IMR-90 (cell line): Measurements from ENCODE around the gene DDN. TPM values are rescaled to one million over a fixed set of nuclear protein-coding genes. Genes with fewer than 3 reads are reported as not detected.

Experiments used
- ATAC-seq: fragments of 200-7000 bp; cut with Tn5 transposase; 2 replicates; pipeline ENCODE4 v1.9.1; 2020; ENCODE audit warnings: low read depth, mild to moderate bottlenecking, moderate library complexity
- BruUV-seq: library from RNA; stranded (reverse); fragments of 400-500 nt; replicated peaks from 2 replicates; lab custom pipeline; 2021; lab: Mats Ljungman, UMichigan
- CTCF ChIA-PET: fragments of 300-600 bp; formaldehyde crosslinking; extraction: SDS; loops from one replicate; lab custom pipeline; 2021; ENCODE audit warnings: antibody characterized with exemption; lab: Yijun Ruan, JAX
- POLR2A ChIA-PET: fragments of 300-600 bp; sonication (Branson Sonifier 250); formaldehyde crosslinking; loops from one replicate; lab custom pipeline; 2022; ENCODE audit warnings: antibody characterized with exemption; ENCODE audit not compliant: unreplicated experiment; lab: Charles Lee
- DNase-seq: peaks from one replicate; pipeline ENCODE4 v3.0.0; 2013
- H2AFZ ChIP-seq: replicated peaks from 2 replicates; pipeline ENCODE3; 2013; ENCODE audit warnings: low read length, mild to moderate bottlenecking; ENCODE audit not compliant: poor library complexity
- H2AK5ac ChIP-seq: 2 replicates; pipeline ENCODE4 v1.6.1; 2013; ENCODE audit warnings: low read depth, low read length, inconsistent platforms
- H2AK9ac ChIP-seq: replicated peaks from 2 replicates; pipeline ENCODE3; 2013; ENCODE audit warnings: mild to moderate bottlenecking, low read depth, low read length, moderate library complexity; ENCODE audit not compliant: poor library complexity
- H2BK120ac ChIP-seq: 2 replicates; pipeline ENCODE4 v1.6.1; 2013; ENCODE audit warnings: low read depth, low read length, inconsistent platforms
- H2BK15ac ChIP-seq: 3 replicates; pipeline ENCODE4 v1.6.1; 2013; ENCODE audit warnings: low read depth, low read length, inconsistent platforms
- H2BK20ac ChIP-seq: 2 replicates; pipeline ENCODE4 v1.6.1; 2013; ENCODE audit warnings: low read depth, mild to moderate bottlenecking, inconsistent platforms, low read length, moderate library complexity
- H2BK5ac ChIP-seq: 2 replicates; pipeline ENCODE4 v1.6.1; 2013; ENCODE audit warnings: mild to moderate bottlenecking, low read depth, low read length, inconsistent platforms; ENCODE audit not compliant: poor library complexity, severe bottlenecking
- H3K14ac ChIP-seq: replicated peaks from 2 replicates; pipeline ENCODE4 v1.6.1; 2013; ENCODE audit warnings: low read depth, low read length, inconsistent platforms
- H3K18ac ChIP-seq: 2 replicates; pipeline ENCODE4 v1.6.1; 2013; ENCODE audit warnings: low read depth, low read length, control low read depth
- H3K23ac ChIP-seq: 2 replicates; pipeline ENCODE4 v1.6.1; 2013; ENCODE audit warnings: low read depth, low read length, inconsistent platforms
- H3K27ac ChIP-seq: 2 replicates; pipeline ENCODE4 v1.5.1; 2013; ENCODE audit warnings: mild to moderate bottlenecking, control low read depth, low read length; ENCODE audit not compliant: insufficient read depth
- H3K27me3 ChIP-seq: 2 replicates; pipeline ENCODE4 v1.6.1; 2013; ENCODE audit warnings: low read length; ENCODE audit not compliant: control insufficient read depth, insufficient read depth
- H3K36me3 ChIP-seq: 2 replicates; pipeline ENCODE4 v1.6.1; 2013; ENCODE audit warnings: low read length, mixed read lengths; ENCODE audit not compliant: control insufficient read depth, insufficient read depth
- H3K4ac ChIP-seq: 2 replicates; pipeline ENCODE4 v1.6.1; 2013; ENCODE audit warnings: low read depth, low read length, inconsistent platforms
- H3K4me1 ChIP-seq: 2 replicates; pipeline ENCODE4 v1.6.1; 2013; ENCODE audit warnings: low read length, mixed read lengths; ENCODE audit not compliant: control insufficient read depth, insufficient read depth
- H3K4me2 ChIP-seq: 2 replicates; pipeline ENCODE4 v1.6.1; 2013; ENCODE audit warnings: low read depth, mild to moderate bottlenecking, control low read depth, low read length, moderate library complexity
- H3K4me3 ChIP-seq: 2 replicates; pipeline ENCODE4 v1.5.1; 2013; ENCODE audit warnings: low read depth, mild to moderate bottlenecking, control low read depth, low read length, moderate library complexity; ENCODE audit not compliant: insufficient read depth
- H3K56ac ChIP-seq: 2 replicates; pipeline ENCODE4 v1.6.1; 2013; ENCODE audit warnings: low read length, inconsistent platforms; ENCODE audit not compliant: insufficient read depth; ENCODE audit errors: extremely low read depth
- H3K79me1 ChIP-seq, 2 experiments: 2 replicates each; pipeline ENCODE4 v1.6.1; 2013; ENCODE audit warnings: low read length in 2 of 2, inconsistent platforms in 1 of 2, low read depth in 1 of 2
- H3K9ac ChIP-seq: 2 replicates; pipeline ENCODE4 v1.6.1; 2013; ENCODE audit warnings: low read depth, low read length, control low read depth
- H3K9me1 ChIP-seq: 2 replicates; pipeline ENCODE4 v1.6.1; 2013; ENCODE audit warnings: low read length, inconsistent platforms; ENCODE audit not compliant: insufficient read depth
- H3K9me3 ChIP-seq: 2 replicates; pipeline ENCODE4 v1.6.1; 2013; ENCODE audit warnings: low read length; ENCODE audit not compliant: control insufficient read depth, insufficient read depth
- H4K20me1 ChIP-seq: 2 replicates; pipeline ENCODE4 v1.6.1; 2013; ENCODE audit warnings: low read length, inconsistent platforms; ENCODE audit not compliant: insufficient read depth
- H4K5ac ChIP-seq: 2 replicates; pipeline ENCODE4 v1.6.1; 2013; ENCODE audit warnings: mild to moderate bottlenecking, low read depth, low read length, control low read depth
- H4K8ac ChIP-seq, 2 experiments: 2 replicates each; pipeline ENCODE4 v1.6.1; 2013; ENCODE audit warnings: low read depth in 2 of 2, low read length in 2 of 2, control low read depth in 1 of 2, inconsistent platforms in 1 of 2
- H4K91ac ChIP-seq: 2 replicates; pipeline ENCODE4 v1.6.1; 2013; ENCODE audit warnings: low read depth, low read length, inconsistent platforms; ENCODE audit not compliant: insufficient read depth
- BHLHE40 ChIP-seq: fragments of 150-350 bp; IDR thresholded peaks from 2 replicates; pipeline ENCODE4 v1.6.1; 2016; ENCODE audit warnings: mild to moderate bottlenecking, low read depth, low read length
- CEBPB ChIP-seq: IDR thresholded peaks from 2 replicates; pipeline ENCODE4 v1.6.1; 2012; ENCODE audit warnings: low read depth, low read length, improper control_type of control experiment
- MAFK ChIP-seq: IDR thresholded peaks from 2 replicates; pipeline ENCODE4 v1.6.1; 2012; ENCODE audit warnings: low read depth, low read length, improper control_type of control experiment
- MAZ ChIP-seq: IDR thresholded peaks from 2 replicates; pipeline ENCODE4 v1.6.1; 2012; ENCODE audit warnings: low read depth, mild to moderate bottlenecking, low read length, improper control_type of control experiment, moderate library complexity, borderline replicate concordance
- MXI1 ChIP-seq: IDR thresholded peaks from 2 replicates; pipeline ENCODE4 v1.6.1; 2012; ENCODE audit warnings: low read depth, mild to moderate bottlenecking, low read length, moderate library complexity, borderline replicate concordance
- POLR2A ChIP-seq: IDR thresholded peaks from 2 replicates; pipeline ENCODE4 v1.6.1; 2012; ENCODE audit warnings: mild to moderate bottlenecking, low read depth, low read length
- RAD21 ChIP-seq: IDR thresholded peaks from 2 replicates; pipeline ENCODE4 v1.6.1; 2012; ENCODE audit warnings: low read length, improper control_type of control experiment
- RCOR1 ChIP-seq: IDR thresholded peaks from 2 replicates; pipeline ENCODE4 v1.6.1; 2012; ENCODE audit warnings: mild to moderate bottlenecking, low read length, improper control_type of control experiment; ENCODE audit not compliant: insufficient replicate concordance
- RFX5 ChIP-seq: IDR thresholded peaks from 2 replicates; pipeline ENCODE4 v1.8.0; 2012; ENCODE audit warnings: low read depth, mild to moderate bottlenecking, low read length, moderate library complexity
- SMC3 ChIP-seq: fragments of 150-350 bp; IDR thresholded peaks from 2 replicates; pipeline ENCODE4 v1.6.1; 2016; ENCODE audit warnings: low read depth, mild to moderate bottlenecking, antibody characterized with exemption, low read length, moderate library complexity
- USF2 ChIP-seq: fragments of 150-350 bp; IDR thresholded peaks from 2 replicates; pipeline ENCODE4 v1.6.1; 2017; ENCODE audit warnings: mild to moderate bottlenecking, antibody characterized with exemption, low read length, low read depth
- WGBS, 2 experiments: methylation state at CpG; one replicate each; pipeline versions ENCODE4 v1.1.5 to v1.1.7; 2013; ENCODE audit warnings: missing lambda C conversion rate in 2 of 2; ENCODE audit not compliant: insufficient read length in 1 of 2; ENCODE audit errors: extremely low coverage in 2 of 2; 5-methylcytosine and 5-hydroxymethylcytosine counted together
- dilution Hi-C: fragments of 300-500 bp; cut with HindIII; formaldehyde crosslinking; loops from one replicate; pipeline ENCODE4 v1.14.3; 2018; ENCODE audit warnings: low sequenced_read_pairs; ENCODE audit not compliant: unreplicated experiment
- in situ Hi-C: fragments of 300-500 bp; cut with MboI; formaldehyde crosslinking; loops from 3 replicates; pipeline ENCODE4 v1.14.3; 2019; ENCODE audit warnings: low sequenced_read_pairs, inconsistent platforms, mixed read lengths
- intact Hi-C: fragments of 100-400 bp; cut with micrococcal nuclease; formaldehyde crosslinking; loops from 2 replicates; pipeline ENCODE4 v1.10.0; 2022
- polyA plus RNA-seq, 3 experiments: library from polyadenylated mRNA; depleted of rRNA; stranded (reverse); fragments of >200 nt; gene quantifications; 2 replicates each; pipeline ENCODE4 v1.2.3, GENCODE V29; 2012; ENCODE audit warnings: low replicate concordance in 1 of 3
- total RNA-seq: library from RNA; depleted of rRNA; stranded (reverse); fragments of >200 nt; gene quantifications from 2 replicates; pipeline ENCODE4 v1.2.3, GENCODE V29; 2012
- TF ChIP-seq, protein P1 (sequence below): conservative IDR thresholded peaks from 2 replicates; pipeline ENCODE4 v1.5.1; 2012; ENCODE audit warnings: mild to moderate bottlenecking, low read depth, low read length, improper control_type of control experiment
- TF ChIP-seq, protein P2 (sequence below): fragments of 150-350 bp; IDR thresholded peaks from 2 replicates; pipeline ENCODE4 v1.6.1; 2016; ENCODE audit warnings: low read depth, mild to moderate bottlenecking, low read length, moderate library complexity, borderline replicate concordance

DDN gene
- total and polyA plus RNA-seq, 2 of the 4 experiments (the other 2 are of a cell fraction): 0.18 to 0.21 TPM

GRCh38 chr12:48946943-48947342 is 52.2 kb downstream of the DDN start:
- Histone ChIP-seq H3K9ac (no peak overlapping the region), H3K27me3 (no peaks in the 10 kb centered on the region), H3K9me1 (peaks cover 15% of the 10 kb centered on the region; the same call in 1 of the 2 replicates), H3K36me3 (peaks cover 2% of the 10 kb centered on the region; the same call in 1 of the 2 replicates), H3K79me1 (peaks cover 37 to 82% of the 10 kb centered on the region in 2 experiments), H2AK9ac (no peak overlapping the region), H4K20me1 (peaks cover 88% of the 10 kb centered on the region), H2BK5ac (no peak overlapping the region), H4K91ac (no peak overlapping the region), H2AK5ac (no peak overlapping the region), H2BK15ac (no peak overlapping the region), H4K8ac (no peak overlapping the region), H3K9me3 (no peaks in the 10 kb centered on the region), H3K4ac (no peak overlapping the region), H3K4me3 (no peak overlapping the region), H4K5ac (no peak overlapping the region), H2AFZ (no peak overlapping the region), H3K4me1 (peaks cover 6% of the 10 kb centered on the region), H3K18ac (no peak overlapping the region), H3K27ac (no peak overlapping the region), H3K23ac (no peak overlapping the region), H3K14ac (no peak overlapping the region), H2BK20ac (no peak overlapping the region), H3K4me2 (no peak overlapping the region), H3K56ac (no peak overlapping the region), H2BK120ac (no peak overlapping the region)
- intact Hi-C loops: no loop called here
- 72% methylated on average over 3 of the region's 6 CpGs; no CpG with 5 or more reads in 1 of the 2 experiments for WGBS, 2 experiments
- ATAC-seq (no peak), DNase-seq (no peak)
- ChIA-PET CTCF (no interaction called here), POLR2A (no interaction called here)
- TF ChIP-seq MAFK: no peak
- no peak for TF ChIP-seq BHLHE40
- no peak for TF ChIP-seq RCOR1
- TF ChIP-seq MXI1: no peak
- TF ChIP-seq POLR2A: no peak
- TF ChIP-seq, protein P1, sequence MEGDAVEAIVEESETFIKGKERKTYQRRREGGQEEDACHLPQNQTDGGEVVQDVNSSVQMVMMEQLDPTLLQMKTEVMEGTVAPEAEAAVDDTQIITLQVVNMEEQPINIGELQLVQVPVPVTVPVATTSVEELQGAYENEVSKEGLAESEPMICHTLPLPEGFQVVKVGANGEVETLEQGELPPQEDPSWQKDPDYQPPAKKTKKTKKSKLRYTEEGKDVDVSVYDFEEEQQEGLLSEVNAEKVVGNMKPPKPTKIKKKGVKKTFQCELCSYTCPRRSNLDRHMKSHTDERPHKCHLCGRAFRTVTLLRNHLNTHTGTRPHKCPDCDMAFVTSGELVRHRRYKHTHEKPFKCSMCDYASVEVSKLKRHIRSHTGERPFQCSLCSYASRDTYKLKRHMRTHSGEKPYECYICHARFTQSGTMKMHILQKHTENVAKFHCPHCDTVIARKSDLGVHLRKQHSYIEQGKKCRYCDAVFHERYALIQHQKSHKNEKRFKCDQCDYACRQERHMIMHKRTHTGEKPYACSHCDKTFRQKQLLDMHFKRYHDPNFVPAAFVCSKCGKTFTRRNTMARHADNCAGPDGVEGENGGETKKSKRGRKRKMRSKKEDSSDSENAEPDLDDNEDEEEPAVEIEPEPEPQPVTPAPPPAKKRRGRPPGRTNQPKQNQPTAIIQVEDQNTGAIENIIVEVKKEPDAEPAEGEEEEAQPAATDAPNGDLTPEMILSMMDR: no peak
- TF ChIP-seq, protein P2, sequence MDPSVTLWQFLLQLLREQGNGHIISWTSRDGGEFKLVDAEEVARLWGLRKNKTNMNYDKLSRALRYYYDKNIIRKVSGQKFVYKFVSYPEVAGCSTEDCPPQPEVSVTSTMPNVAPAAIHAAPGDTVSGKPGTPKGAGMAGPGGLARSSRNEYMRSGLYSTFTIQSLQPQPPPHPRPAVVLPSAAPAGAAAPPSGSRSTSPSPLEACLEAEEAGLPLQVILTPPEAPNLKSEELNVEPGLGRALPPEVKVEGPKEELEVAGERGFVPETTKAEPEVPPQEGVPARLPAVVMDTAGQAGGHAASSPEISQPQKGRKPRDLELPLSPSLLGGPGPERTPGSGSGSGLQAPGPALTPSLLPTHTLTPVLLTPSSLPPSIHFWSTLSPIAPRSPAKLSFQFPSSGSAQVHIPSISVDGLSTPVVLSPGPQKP: no peak
- TF ChIP-seq SMC3: no peak
- TF ChIP-seq USF2: no peak
- TF ChIP-seq CEBPB: no peak
- TF ChIP-seq RFX5: no peak
- no peak for TF ChIP-seq RAD21
- TF ChIP-seq MAZ: no peak
- no TSS peak for BruUV-seq
- in situ Hi-C loops: no loop called here
- dilution Hi-C loops: no loop called here
